SK-N-SH treated with all-trans-retinoic acid at 6 μM for 48 hours (cell line): Measurements from ENCODE around the gene CMBL.

Experiments
- ATAC-seq: fragments of 200-7000 bp; cut with Tn5 transposase; 3 replicates; pipeline ENCODE4 v1.9.1; 2020; ENCODE audit warnings: mild to moderate bottlenecking, moderate library complexity
- ARNTL ChIP-seq: fragments of 450-650 bp; formaldehyde crosslinking; IDR thresholded peaks from 2 replicates; pipeline ENCODE4 v1.5.0; 2020; ENCODE audit warnings: low read depth, mild to moderate bottlenecking, moderate library complexity, borderline replicate concordance
- BACH2 ChIP-seq: fragments of 250-450 bp; sonication (Bioruptor Pico); IDR thresholded peaks from 2 replicates; pipeline ENCODE4 v1.9.0; 2021; ENCODE audit warnings: mild to moderate bottlenecking, borderline replicate concordance
- CSDC2 ChIP-seq: fragments of 250-450 bp; sonication (Bioruptor Pico); IDR thresholded peaks from 2 replicates; pipeline ENCODE4 v1.5.0; 2020; ENCODE audit warnings: mild to moderate bottlenecking, moderate library complexity
- ESRRG ChIP-seq: fragments of 250-450 bp; sonication (Bioruptor Pico); IDR thresholded peaks from 2 replicates; pipeline ENCODE4 v1.6.1; 2021; ENCODE audit warnings: mild to moderate bottlenecking
- GLIS3 ChIP-seq: fragments of 250-450 bp; sonication (Bioruptor Pico); IDR thresholded peaks from 2 replicates; pipeline ENCODE4 v1.5.0; 2020; ENCODE audit warnings: mild to moderate bottlenecking, moderate library complexity
- ISL1 ChIP-seq: fragments of 250-450 bp; sonication (Bioruptor Pico); IDR thresholded peaks from 2 replicates; pipeline ENCODE4 v2.1.2; 2022; ENCODE audit warnings: mild to moderate bottlenecking, moderate library complexity
- OSR1 ChIP-seq: fragments of 250-450 bp; sonication (Bioruptor Pico); IDR thresholded peaks from 2 replicates; pipeline ENCODE4 v1.8.0; 2022; ENCODE audit warnings: moderate library complexity, mild to moderate bottlenecking, inconsistent platforms
- PPARA ChIP-seq: fragments of 250-450 bp; sonication (Bioruptor Pico); IDR thresholded peaks from 2 replicates; pipeline ENCODE4 v1.5.0; 2020; ENCODE audit warnings: mild to moderate bottlenecking, borderline replicate concordance
- RARB ChIP-seq: fragments of 250-450 bp; sonication (Bioruptor Pico); IDR thresholded peaks from 2 replicates; pipeline ENCODE4 v1.8.0; 2021; ENCODE audit warnings: mild to moderate bottlenecking, moderate library complexity
- SNAI2 ChIP-seq: fragments of 250-450 bp; sonication (Bioruptor Pico); IDR thresholded peaks from 2 replicates; pipeline ENCODE4 v1.5.0; 2020; ENCODE audit warnings: mild to moderate bottlenecking, moderate library complexity
- TCF4 ChIP-seq: fragments of 250-450 bp; sonication (Bioruptor Pico); IDR thresholded peaks from 2 replicates; pipeline ENCODE4 v1.8.0; 2021; ENCODE audit warnings: mild to moderate bottlenecking, moderate library complexity, borderline replicate concordance
- TOX ChIP-seq: fragments of 250-450 bp; sonication (Bioruptor Pico); IDR thresholded peaks from 2 replicates; pipeline ENCODE4 v1.8.0; 2021; ENCODE audit warnings: mild to moderate bottlenecking, moderate library complexity, borderline replicate concordance
- ZC3H10 ChIP-seq: fragments of 250-450 bp; sonication (Bioruptor Pico); IDR thresholded peaks from 2 replicates; pipeline ENCODE4 v1.5.1; 2021; ENCODE audit warnings: mild to moderate bottlenecking, moderate library complexity
- ZFP3 ChIP-seq: fragments of 250-450 bp; sonication (Bioruptor Pico); IDR thresholded peaks from 2 replicates; pipeline ENCODE4 v1.5.0; 2020; ENCODE audit warnings: mild to moderate bottlenecking, moderate library complexity
- ZFP30 ChIP-seq: fragments of 450-650 bp; formaldehyde crosslinking; IDR thresholded peaks from 2 replicates; pipeline ENCODE4 v1.5.0; 2022; ENCODE audit warnings: mild to moderate bottlenecking, moderate library complexity
- ZNF565 ChIP-seq: fragments of 450-650 bp; formaldehyde crosslinking; conservative IDR thresholded peaks from 2 replicates; pipeline ENCODE4 v1.5.0; 2020; ENCODE audit warnings: low read depth, mild to moderate bottlenecking, moderate library complexity
- ZNF70 ChIP-seq: fragments of 450-650 bp; formaldehyde crosslinking; IDR thresholded peaks from 2 replicates; pipeline ENCODE4 v1.5.0; 2020; ENCODE audit warnings: mild to moderate bottlenecking, moderate library complexity
- ZNF8 ChIP-seq: fragments of 450-650 bp; formaldehyde crosslinking; IDR thresholded peaks from 2 replicates; pipeline ENCODE4 v1.5.0; 2020; ENCODE audit warnings: mild to moderate bottlenecking, moderate library complexity
- TF ChIP-seq, protein P1 (sequence below): fragments of 250-450 bp; sonication (Bioruptor Pico); IDR thresholded peaks from 2 replicates; pipeline ENCODE4 v1.8.0; 2021; ENCODE audit warnings: low read depth, mild to moderate bottlenecking, moderate library complexity, borderline replicate concordance
- TF ChIP-seq, protein P2 (sequence below): fragments of 250-450 bp; sonication (Bioruptor Pico); IDR thresholded peaks from 2 replicates; pipeline ENCODE4 v1.5.1; 2020; ENCODE audit warnings: low read depth, mild to moderate bottlenecking, moderate library complexity
- TF ChIP-seq, protein P3 (sequence below): fragments of 250-450 bp; sonication (Bioruptor Pico); IDR thresholded peaks from 2 replicates; pipeline ENCODE4 v1.8.0; 2020; ENCODE audit warnings: mild to moderate bottlenecking, moderate library complexity, borderline replicate concordance
- TF ChIP-seq, protein P4 (sequence below): fragments of 250-450 bp; sonication (Bioruptor Pico); IDR thresholded peaks from 2 replicates; pipeline ENCODE4 v1.5.0; 2020; ENCODE audit warnings: mild to moderate bottlenecking, moderate library complexity
- TF ChIP-seq, protein P5 (sequence below): fragments of 250-450 bp; sonication (Bioruptor Pico); IDR thresholded peaks from 2 replicates; pipeline ENCODE4 v1.5.1; 2021; ENCODE audit warnings: mild to moderate bottlenecking, moderate library complexity

The CMBL gene

DNA sequence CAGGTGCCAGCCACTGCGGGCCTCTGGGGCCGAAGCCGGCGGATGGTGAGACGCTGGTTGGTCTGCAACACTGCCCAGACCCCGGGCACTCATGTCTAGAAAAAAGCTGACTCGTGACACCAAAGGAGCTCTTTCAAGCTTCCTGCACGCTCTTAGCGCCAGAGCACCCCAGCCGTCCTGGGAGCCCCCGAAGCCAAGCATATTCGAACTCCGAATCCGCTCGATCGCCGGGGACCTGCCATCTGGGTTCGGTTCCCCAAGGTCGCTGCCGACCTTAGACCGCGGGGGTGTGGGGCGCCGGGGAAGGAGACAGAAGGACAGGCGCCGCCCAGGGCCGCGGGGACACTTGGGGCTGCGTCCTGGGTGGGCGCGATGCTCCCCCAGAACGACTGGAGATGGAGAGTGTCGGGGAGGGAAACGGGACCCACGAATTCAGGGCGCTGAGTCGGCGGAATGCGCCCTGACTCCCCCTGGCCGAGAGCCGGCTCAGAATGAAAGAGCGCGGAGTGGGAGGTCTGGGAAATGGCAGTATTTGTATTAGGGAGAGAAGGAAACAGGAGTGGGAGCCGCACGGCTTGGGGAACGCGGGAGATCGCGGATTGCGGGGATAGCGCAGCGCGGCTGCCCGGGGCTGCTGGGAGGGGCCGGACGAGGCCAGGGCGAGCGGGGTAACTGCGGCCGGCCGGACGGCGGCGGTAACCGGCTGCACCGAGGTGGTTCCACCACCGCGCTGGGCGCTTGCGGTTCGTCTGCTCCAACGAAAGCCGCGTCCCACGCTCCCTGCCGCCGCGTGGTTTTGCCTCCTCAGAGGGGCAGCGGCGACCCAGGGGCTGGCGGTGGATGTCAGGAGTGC lies 25.7 kb upstream of the CMBL start:
- ATAC-seq = peak; percentile 20; the same call in 2 of the 3 replicates
- TF ChIP-seq SNAI2 (CRISPR knock-in tag) (no peak), TOX (no peak), PPARA (CRISPR knock-in tag) (no peak), ZFP30 (no peak), ESRRG (CRISPR knock-in tag) (no peak), CSDC2 (CRISPR knock-in tag) (no peak), ARNTL (CRISPR knock-in tag) (no peak), BACH2 (no peak), OSR1 (CRISPR knock-in tag) (no peak), ISL1 (no peak), ZNF70 (CRISPR knock-in tag) (no peak), ZFP3 (no peak), ZC3H10 (CRISPR knock-in tag) (no peak), TCF4 (CRISPR knock-in tag) (no peak), ZNF8 (CRISPR knock-in tag) (no peak), RARB (CRISPR knock-in tag) (no peak), GLIS3 (no peak)
- TF ChIP-seq, protein P1, sequence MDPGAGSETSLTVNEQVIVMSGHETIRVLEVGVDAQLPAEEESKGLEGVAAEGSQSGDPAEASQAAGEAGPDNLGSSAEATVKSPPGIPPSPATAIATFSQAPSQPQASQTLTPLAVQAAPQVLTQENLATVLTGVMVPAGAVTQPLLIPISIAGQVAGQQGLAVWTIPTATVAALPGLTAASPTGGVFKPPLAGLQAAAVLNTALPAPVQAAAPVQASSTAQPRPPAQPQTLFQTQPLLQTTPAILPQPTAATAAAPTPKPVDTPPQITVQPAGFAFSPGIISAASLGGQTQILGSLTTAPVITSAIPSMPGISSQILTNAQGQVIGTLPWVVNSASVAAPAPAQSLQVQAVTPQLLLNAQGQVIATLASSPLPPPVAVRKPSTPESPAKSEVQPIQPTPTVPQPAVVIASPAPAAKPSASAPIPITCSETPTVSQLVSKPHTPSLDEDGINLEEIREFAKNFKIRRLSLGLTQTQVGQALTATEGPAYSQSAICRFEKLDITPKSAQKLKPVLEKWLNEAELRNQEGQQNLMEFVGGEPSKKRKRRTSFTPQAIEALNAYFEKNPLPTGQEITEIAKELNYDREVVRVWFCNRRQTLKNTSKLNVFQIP (CRISPR knock-in tag) = no peak
- TF ChIP-seq, protein P2, sequence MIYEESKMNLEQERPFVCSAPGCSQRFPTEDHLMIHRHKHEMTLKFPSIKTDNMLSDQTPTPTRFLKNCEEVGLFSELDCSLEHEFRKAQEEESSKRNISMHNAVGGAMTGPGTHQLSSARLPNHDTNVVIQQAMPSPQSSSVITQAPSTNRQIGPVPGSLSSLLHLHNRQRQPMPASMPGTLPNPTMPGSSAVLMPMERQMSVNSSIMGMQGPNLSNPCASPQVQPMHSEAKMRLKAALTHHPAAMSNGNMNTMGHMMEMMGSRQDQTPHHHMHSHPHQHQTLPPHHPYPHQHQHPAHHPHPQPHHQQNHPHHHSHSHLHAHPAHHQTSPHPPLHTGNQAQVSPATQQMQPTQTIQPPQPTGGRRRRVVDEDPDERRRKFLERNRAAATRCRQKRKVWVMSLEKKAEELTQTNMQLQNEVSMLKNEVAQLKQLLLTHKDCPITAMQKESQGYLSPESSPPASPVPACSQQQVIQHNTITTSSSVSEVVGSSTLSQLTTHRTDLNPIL (CRISPR knock-in tag) = no peak
- TF ChIP-seq, protein P3, sequence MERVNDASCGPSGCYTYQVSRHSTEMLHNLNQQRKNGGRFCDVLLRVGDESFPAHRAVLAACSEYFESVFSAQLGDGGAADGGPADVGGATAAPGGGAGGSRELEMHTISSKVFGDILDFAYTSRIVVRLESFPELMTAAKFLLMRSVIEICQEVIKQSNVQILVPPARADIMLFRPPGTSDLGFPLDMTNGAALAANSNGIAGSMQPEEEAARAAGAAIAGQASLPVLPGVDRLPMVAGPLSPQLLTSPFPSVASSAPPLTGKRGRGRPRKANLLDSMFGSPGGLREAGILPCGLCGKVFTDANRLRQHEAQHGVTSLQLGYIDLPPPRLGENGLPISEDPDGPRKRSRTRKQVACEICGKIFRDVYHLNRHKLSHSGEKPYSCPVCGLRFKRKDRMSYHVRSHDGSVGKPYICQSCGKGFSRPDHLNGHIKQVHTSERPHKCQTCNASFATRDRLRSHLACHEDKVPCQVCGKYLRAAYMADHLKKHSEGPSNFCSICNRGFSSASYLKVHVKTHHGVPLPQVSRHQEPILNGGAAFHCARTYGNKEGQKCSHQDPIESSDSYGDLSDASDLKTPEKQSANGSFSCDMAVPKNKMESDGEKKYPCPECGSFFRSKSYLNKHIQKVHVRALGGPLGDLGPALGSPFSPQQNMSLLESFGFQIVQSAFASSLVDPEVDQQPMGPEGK (CRISPR knock-in tag) = no peak

DNA sequence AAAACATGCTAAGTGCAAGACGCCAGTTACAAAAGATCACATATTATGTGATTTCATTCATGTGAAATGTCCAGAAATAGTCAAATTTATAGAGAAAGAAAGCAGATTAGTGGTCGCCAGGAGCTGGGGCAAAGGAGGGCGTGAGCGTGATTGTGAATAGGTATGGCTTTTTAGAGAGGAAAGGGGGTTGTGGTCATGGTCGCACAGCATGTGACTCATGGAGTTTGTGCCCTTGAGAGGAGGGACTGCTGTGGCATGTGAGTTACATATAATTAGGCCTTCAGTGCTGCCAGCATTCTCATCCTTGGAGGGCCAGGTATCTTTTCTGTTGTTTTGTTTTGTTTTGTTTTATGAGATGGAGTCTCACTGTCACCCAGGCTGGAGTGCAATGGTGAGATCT lies 24.6 kb upstream of the CMBL start:
- TF ChIP-seq ARNTL (CRISPR knock-in tag) (no peak), GLIS3 (no peak), ZC3H10 (CRISPR knock-in tag) (no peak), RARB (CRISPR knock-in tag) (no peak), ZNF8 (CRISPR knock-in tag) (no peak), BACH2 (no peak), TCF4 (CRISPR knock-in tag) (no peak), SNAI2 (CRISPR knock-in tag) (no peak), ZNF565 (no peak), ISL1 (no peak), TOX (no peak), ESRRG (CRISPR knock-in tag) (no peak), ZFP30 (no peak), ZFP3 (no peak)
- TF ChIP-seq, protein P4, sequence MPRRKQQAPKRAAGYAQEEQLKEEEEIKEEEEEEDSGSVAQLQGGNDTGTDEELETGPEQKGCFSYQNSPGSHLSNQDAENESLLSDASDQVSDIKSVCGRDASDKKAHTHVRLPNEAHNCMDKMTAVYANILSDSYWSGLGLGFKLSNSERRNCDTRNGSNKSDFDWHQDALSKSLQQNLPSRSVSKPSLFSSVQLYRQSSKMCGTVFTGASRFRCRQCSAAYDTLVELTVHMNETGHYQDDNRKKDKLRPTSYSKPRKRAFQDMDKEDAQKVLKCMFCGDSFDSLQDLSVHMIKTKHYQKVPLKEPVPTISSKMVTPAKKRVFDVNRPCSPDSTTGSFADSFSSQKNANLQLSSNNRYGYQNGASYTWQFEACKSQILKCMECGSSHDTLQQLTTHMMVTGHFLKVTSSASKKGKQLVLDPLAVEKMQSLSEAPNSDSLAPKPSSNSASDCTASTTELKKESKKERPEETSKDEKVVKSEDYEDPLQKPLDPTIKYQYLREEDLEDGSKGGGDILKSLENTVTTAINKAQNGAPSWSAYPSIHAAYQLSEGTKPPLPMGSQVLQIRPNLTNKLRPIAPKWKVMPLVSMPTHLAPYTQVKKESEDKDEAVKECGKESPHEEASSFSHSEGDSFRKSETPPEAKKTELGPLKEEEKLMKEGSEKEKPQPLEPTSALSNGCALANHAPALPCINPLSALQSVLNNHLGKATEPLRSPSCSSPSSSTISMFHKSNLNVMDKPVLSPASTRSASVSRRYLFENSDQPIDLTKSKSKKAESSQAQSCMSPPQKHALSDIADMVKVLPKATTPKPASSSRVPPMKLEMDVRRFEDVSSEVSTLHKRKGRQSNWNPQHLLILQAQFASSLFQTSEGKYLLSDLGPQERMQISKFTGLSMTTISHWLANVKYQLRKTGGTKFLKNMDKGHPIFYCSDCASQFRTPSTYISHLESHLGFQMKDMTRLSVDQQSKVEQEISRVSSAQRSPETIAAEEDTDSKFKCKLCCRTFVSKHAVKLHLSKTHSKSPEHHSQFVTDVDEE (CRISPR knock-in tag) = no peak
- TF ChIP-seq, protein P3 (CRISPR knock-in tag) = no peak
- TF ChIP-seq, protein P2 (CRISPR knock-in tag) = no peak
- TF ChIP-seq, protein P5, sequence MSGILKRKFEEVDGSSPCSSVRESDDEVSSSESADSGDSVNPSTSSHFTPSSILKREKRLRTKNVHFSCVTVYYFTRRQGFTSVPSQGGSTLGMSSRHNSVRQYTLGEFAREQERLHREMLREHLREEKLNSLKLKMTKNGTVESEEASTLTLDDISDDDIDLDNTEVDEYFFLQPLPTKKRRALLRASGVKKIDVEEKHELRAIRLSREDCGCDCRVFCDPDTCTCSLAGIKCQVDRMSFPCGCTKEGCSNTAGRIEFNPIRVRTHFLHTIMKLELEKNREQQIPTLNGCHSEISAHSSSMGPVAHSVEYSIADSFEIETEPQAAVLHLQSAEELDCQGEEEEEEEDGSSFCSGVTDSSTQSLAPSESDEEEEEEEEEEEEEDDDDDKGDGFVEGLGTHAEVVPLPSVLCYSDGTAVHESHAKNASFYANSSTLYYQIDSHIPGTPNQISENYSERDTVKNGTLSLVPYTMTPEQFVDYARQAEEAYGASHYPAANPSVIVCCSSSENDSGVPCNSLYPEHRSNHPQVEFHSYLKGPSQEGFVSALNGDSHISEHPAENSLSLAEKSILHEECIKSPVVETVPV (CRISPR knock-in tag) = no peak
- TF ChIP-seq, protein P1 (CRISPR knock-in tag) = no peak
- no peak for ATAC-seq
